Body of pancreas (tissue), 4 donors: ENCODE results near the gene NDUFAF3.

Source experiments
- CTCF ChIP-seq, 7 experiments: fragments of 450-650 bp in 4 of 7; fragments of 200-600 bp in 3 of 7; sonication (generic) in 3 of 7; IDR thresholded peaks; one replicate each; pipeline ENCODE4 v1.5.1; 2016 to 2019; ENCODE audit warnings: antibody characterized with exemption in 7 of 7
- POLR2A ChIP-seq, 3 donors: fragments of 450-650 bp; IDR thresholded peaks; one replicate each; pipeline ENCODE4 v1.6.1; 2016; ENCODE audit warnings: antibody characterized with exemption in 3 of 3, mild to moderate bottlenecking in 2 of 3

- TF ChIP-seq CTCF (IDR thresholded peaks at IDR 0.05) (no peak), POLR2A (IDR thresholded peaks at IDR 0.05) (no peak)
Measured at GRCh38 chr3:49026536-49026935, 4.6 kb downstream of the NDUFAF3 start.
